ENCODE results near the gene TYK2. TPM values are rescaled to one million over a fixed set of nuclear protein-coding genes. Genes with fewer than 3 reads are reported as not detected.

TYK2 gene
- total RNA-seq, 2 experiments from 2014 or later = 277 to 290 TPM

DNA sequence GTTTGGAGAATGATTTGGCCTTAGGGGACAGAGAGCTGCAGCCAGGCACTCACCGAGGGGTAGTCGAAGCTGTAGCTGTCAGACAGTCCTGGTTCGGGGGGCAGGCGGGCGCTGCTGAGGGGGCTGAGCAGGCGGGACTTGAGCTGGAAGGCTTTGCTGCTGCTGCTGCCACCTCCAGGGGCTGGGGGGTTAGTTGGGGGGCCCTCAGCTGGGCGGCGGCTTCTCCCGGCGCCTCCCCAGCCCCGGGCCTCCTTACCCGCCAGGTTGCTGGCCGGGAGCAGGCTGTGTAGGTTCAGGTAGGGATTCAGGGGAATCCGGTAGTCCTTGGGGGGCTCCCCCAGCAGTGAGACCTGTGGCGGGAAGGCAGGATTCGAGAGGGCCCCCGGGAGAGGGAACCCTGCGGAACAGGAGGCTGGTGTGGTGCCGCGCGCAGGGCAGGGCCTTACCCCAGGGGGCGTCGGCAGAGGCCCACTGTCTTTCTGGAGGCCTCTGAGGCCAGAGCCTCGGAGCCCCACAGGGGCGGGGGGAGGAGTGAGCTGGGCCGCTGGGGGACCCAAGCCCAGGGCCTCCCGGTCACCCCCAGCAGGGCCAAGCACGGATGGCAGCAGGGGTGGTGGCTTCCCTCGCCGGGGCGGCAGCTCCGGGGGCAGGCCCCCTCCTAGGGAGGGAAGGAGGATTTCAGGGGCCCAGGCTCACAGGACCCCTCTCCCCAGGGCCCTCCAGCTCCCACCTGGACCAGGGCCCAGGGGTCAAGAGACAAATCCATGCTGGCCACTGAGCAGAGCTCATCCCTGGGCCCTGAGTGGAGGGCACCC lies 59.6 kb downstream of the TYK2 start:
- Mint-ChIP-seq H3K4me1 (peaks cover 4% of the 10 kb centered on the region), H3K27ac (no peak overlapping the region), H3K9me3 (no peaks in the 10 kb centered on the region), H3K4me3 (no peak overlapping the region), H3K27me3 (no peaks in the 10 kb centered on the region), H3K36me3 (peaks cover 15% of the 10 kb centered on the region)
- ATAC-seq (ENCODE audit: low read depth) (no peak), DNase-seq (no peak)
- POLR2A ChIA-PET = interaction anchor here (0.6 to 0.7 kb wide), 2 partner anchors 614 to 1238 kb away, joined by 3 read pairs; partner anchors contain the start of gene ELOF1

DNA sequence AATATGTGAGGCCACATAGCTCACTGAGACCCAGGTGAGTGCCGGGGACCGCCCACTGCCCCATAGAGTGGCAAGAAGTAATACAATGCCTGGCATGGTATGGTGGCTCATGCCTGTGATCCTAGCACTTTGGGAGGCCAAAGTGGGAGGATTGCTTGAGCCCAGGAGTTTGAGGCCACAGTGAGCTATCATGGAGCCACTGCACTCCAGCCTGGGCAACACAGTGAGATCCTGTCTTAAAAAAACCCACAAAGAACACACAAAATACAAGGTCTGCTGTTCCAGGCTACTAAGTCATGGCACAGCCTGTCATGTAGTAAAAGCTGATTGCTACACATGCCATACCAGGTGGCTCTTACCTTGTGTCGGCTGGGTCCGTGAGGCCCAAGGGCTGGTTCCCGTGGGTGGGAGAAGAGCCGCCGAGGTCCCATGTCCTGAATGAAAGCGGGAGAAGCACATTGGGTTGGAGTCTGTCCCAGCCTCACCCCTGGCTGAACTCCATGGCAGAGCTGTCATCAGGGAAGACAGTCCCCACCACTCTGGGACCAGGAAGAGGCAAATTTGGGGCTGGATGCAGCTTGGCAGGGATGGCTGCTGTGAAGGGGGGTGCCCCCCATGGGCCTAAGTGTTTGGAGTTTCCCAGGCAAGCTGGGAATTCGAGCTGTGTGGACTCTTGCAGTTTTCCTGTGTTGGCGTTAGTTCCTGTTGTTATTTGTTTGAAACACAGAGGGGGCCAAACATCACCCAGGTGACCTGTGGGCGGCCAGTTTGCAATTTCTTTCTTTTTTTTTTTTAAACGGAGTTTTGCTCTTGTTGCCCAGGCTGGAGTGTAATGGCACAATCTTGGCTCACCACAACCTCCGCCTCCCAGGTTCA lies 61.3 kb downstream of the TYK2 start:
- H3K9me3 Mint-ChIP-seq = no peaks in the 10 kb centered on the region
- H3K4me3 Mint-ChIP-seq = no peak overlapping the region
- no peak overlapping the region for H3K27ac Mint-ChIP-seq
- peaks cover 11% of the 10 kb centered on the region for H3K4me1 Mint-ChIP-seq
- ATAC-seq (ENCODE audit: low read depth) (no peak), DNase-seq (no peak)
- POLR2A ChIA-PET = interaction anchor here (1.1 to 1.4 kb wide), 2 partner anchors 14 to 70 kb away, joined by 3 read pairs; partner anchors contain the start of gene RAVER1
- H3K36me3 Mint-ChIP-seq = peaks cover 15% of the 10 kb centered on the region
- no peaks in the 10 kb centered on the region for H3K27me3 Mint-ChIP-seq

DNA sequence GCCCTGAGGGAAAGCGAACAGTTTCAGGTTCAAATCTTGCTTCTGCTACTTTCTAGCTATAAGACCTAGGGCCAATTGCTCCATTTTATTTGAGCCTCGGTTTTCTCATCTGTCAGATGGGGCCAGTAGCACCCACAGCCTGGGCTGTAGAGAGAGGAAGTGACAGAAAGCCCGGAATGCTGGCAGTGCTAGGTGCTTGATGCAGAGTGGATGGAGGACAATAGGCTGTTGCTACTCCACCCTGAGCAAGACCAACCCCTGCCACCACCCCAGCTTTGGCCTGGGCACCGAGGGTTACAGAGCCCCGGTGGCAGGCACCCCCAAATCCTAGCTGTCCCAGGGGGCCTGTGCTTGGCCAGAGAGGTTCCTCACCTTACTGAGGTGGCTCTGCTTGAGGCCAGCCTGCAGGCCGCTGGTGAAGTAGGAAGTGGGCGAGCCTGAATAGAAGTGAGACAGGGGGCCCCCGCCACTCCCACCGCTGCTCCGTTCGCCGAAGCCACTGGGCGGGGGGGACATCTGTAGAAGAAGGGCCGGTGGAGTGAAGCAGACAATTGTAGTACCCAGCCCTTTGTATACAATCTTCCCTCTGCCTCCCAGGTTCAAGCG lies 62.4 kb downstream of the TYK2 start:
- Mint-ChIP-seq H3K9me3 (no peaks in the 10 kb centered on the region), H3K36me3 (peaks cover 15% of the 10 kb centered on the region), H3K4me3 (no peak overlapping the region), H3K4me1 (peaks cover 11% of the 10 kb centered on the region), H3K27ac (no peak overlapping the region), H3K27me3 (no peaks in the 10 kb centered on the region)
- ATAC-seq (ENCODE audit: low read depth) (no peak), DNase-seq (no peak)
- POLR2A ChIA-PET = interaction anchor here (1.1 to 1.6 kb wide), 3 partner anchors 15 to 71 kb away, joined by 3 to 7 read pairs (median 3); partner anchors contain the start of gene RAVER1

DNA sequence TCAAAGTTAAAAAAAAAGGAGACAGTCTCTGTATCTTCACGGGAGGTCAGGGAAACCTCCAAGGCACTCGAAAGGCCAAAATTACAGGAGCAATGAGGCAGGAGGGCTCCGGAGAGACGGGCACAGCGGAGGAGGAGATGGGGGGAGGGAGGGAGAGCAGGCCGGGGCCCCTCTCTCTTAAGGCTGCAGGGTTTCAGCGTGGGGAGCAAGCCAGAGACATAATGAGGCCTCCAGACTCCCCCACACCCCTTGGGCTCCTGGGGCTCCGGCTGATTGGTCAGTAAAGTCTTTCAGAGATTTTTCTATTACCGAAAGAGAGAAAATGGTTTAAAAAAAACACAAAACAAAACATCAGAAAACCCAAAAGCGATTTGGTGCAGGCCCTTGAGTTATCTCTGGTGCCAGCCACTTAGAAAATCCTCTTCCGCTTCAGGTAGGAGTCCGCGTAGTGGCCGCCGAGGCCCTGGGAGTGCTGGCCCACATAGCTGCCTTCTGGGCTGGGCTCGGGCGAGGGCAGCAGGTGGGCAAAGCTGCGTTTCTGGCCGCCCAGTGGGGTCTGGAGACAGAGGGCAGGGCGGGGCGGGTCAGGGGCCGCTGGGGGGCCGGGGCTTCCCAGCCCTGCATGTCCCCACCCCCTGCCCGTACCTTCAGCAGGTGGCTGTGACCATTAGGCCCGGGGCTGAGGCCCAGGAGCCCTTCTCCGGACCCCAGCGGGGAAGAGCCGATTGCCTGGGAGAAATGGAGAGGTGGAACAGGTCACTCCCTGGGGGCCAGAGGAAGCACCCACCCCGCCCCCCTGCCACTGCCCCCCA lies 63.1 kb downstream of the TYK2 start:
- Mint-ChIP-seq H3K4me1 (peaks cover 11% of the 10 kb centered on the region), H3K4me3 (no peak overlapping the region), H3K36me3 (peaks cover 15% of the 10 kb centered on the region), H3K27me3 (no peaks in the 10 kb centered on the region), H3K9me3 (no peaks in the 10 kb centered on the region), H3K27ac (no peak overlapping the region)
- ATAC-seq (ENCODE audit: low read depth) = no peak
- POLR2A ChIA-PET = interaction anchor here (1.4 to 1.6 kb wide), 2 partner anchors 16 to 72 kb away, joined by 3 to 7 read pairs; partner anchors contain the start of gene RAVER1
- no peak for DNase-seq

DNA sequence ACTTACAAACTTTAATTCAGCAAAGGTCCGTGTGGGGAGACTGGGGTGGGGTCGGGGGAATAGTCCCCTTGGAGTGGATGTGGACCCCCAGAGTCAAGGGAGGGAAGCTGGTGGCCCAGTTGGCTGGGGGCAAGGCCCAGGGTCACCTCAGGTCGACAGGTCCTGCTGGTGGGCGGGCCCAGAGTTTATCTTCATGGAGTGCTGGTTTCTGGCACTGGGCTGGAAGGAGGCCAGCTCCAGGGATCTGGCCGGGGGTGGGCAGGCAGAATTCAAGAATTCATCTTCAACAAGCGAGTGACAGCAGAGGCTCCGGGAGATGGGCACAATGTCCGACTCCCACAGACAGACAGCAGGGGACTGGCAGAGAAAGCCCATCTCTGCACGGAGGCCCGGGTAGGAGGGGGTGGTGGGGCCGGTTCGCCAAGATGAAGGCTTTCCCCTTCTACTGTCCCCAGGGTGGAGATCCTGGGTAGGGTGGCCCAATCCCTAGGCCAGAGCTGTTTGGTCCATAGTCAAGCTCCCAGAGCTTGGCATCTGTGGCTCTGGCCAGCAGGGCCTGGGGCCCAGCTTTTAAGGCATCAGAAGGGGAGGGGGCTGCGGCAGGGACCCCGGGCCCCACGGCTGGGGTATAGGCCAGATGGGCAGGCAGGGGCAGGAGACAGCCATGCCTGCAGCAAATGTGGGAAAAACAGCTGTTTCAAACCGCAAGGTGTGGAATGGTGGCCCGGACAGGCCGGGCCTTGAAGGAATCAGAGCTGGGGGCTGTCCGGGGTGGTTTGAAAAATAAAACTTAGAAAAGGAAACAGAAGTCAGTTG lies 63.9 kb downstream of the TYK2 start:
- POLR2A ChIA-PET = interaction anchor here (1.6 to 2.2 kb wide), 2 partner anchors 17 to 46 kb away, joined by 7 to 8 read pairs; partner anchors contain the start of genes ICAM1 and RAVER1
- peak overlapping the region; percentile 93 for H3K4me3 Mint-ChIP-seq
- peaks cover 11% of the 10 kb centered on the region for H3K4me1 Mint-ChIP-seq
- H3K9me3 Mint-ChIP-seq = no peaks in the 10 kb centered on the region
- DNase-seq (no peak), ATAC-seq (ENCODE audit: low read depth) (no peak)
- H3K27me3 Mint-ChIP-seq = no peaks in the 10 kb centered on the region
- peaks cover 11% of the 10 kb centered on the region for H3K36me3 Mint-ChIP-seq
- H3K27ac Mint-ChIP-seq = peak overlapping the region; percentile 77

DNA sequence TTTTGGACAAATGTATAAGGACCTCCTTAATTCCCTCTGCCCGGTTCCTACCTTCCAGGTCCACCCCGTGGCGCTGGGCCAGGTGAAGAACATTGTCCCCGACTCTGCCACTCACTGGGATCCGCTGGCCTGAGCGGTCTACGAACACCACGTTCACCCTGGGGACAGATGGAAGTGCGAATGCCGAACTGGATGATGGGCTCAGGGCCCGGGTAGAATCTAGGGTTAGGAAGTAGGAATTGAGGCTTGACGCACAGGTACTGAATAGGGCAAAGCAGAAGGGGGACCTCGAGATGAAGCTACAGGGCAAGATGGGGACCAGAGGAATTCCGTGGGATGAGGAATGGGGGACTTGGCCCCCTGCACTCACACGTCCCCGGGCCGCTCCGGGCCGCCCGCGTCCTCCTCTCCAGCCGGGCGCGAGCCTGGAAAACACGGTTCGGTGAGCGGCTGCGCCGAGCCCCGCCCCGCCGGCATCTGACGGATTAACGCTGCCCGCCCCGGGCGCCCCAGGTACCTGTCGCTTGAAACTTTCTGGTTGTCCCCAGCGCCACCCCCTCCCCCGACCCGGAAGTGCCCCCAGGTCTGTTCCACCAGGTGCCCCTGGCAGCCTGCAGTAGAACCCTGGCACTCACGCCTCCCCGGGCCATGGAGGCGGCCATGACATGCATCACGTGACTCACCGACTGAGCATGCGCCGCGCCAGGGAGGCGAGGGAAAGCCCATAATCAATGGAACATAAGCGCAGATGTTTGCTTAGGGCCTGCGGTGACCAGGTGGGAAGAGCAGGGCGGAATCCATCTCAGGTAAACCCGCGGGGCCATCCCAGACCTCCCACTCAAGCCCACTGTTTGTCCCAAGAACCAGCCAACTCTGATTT lies 64.8 kb downstream of the TYK2 start, which contains the start of gene FDX2:
FDX2 (minus strand) TSS at position 681 of the 880 bp plus-strand sequence; CDS start at position 662, 19 bp downstream.
- Mint-ChIP-seq H3K4me3 (peak within 1 kb of the TSS; percentile 93), H3K9me3 (no peaks in the 10 kb centered on the region), H3K4me1 (peaks cover 11% of the 10 kb centered on the region), H3K36me3 (peaks cover 11% of the 10 kb centered on the region), H3K27me3 (no peaks in the 10 kb centered on the region), H3K27ac (peak within 1 kb of the TSS; percentile 78)
- DNase-seq = peak; percentile 91
- ATAC-seq (ENCODE audit: low read depth) = peak; percentile 86
- POLR2A ChIA-PET = interaction anchor here (0.7 to 2.2 kb wide), 3 partner anchors 18 to 380 kb away, joined by 4 to 8 read pairs (median 5); partner anchors contain the start of genes ICAM1 and RAVER1

DNA sequence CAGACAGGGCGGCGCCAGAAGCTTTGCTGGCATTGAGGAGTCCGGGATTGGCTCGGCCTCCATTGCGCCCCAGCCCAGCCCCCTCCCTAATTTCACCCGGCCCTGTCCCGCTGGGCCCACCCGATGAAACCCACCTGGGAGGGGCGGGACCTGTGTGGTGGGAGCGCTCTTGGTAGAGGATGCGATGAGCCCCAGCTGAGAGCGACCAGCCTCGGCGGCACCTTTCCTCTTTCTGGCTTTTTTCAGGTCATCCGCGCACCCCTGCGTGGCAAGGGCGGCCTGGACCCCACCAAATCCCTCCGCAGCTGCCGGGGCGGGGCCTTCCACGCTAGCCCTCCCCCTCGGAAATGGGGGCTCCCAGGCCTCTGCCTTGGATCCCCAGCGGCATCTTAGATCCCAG lies 70.9 kb downstream of the TYK2 start, which contains the start of gene ZGLP1:
ZGLP1 (minus strand) TSS at position 393 of the 400 bp plus-strand sequence.
- no peak within 1 kb of the TSS for H3K4me3 Mint-ChIP-seq
- POLR2A ChIA-PET = no interaction called here
- H3K4me1 Mint-ChIP-seq = no peaks in the 10 kb centered on the region
- no peaks in the 10 kb centered on the region for H3K27me3 Mint-ChIP-seq
- H3K27ac Mint-ChIP-seq = no peak within 1 kb of the TSS
- ATAC-seq (ENCODE audit: low read depth) (no peak), DNase-seq (no peak)
- no peaks in the 10 kb centered on the region for H3K9me3 Mint-ChIP-seq
- no peaks in the 10 kb centered on the region for H3K36me3 Mint-ChIP-seq

DNA sequence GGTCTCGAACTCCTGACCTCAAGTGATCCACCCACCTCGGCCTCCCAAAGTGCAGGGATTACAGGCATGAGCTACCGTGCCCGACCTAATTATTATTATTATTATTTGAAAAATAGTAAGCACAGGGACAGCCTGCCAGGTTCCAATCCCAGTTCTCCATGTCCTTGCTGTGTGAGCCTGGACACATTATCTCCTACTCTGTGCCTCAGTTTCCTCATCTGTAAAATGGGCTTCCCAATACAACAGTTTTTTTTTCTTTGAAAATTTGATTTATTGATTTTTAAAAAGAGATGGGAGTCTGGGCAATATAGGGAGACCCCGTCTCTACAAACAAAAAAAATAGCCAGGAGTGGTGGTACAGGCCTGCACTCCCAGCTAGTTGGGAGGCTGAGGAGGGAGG lies 74.0 kb downstream of the TYK2 start:
- POLR2A ChIA-PET = no interaction called here
- Mint-ChIP-seq H3K4me1 (no peaks in the 10 kb centered on the region), H3K9me3 (no peaks in the 10 kb centered on the region), H3K27me3 (peaks cover 3% of the 10 kb centered on the region), H3K27ac (no peak overlapping the region), H3K36me3 (no peaks in the 10 kb centered on the region), H3K4me3 (no peak overlapping the region)
- ATAC-seq (ENCODE audit: low read depth) = no peak
- DNase-seq = no peak

DNA sequence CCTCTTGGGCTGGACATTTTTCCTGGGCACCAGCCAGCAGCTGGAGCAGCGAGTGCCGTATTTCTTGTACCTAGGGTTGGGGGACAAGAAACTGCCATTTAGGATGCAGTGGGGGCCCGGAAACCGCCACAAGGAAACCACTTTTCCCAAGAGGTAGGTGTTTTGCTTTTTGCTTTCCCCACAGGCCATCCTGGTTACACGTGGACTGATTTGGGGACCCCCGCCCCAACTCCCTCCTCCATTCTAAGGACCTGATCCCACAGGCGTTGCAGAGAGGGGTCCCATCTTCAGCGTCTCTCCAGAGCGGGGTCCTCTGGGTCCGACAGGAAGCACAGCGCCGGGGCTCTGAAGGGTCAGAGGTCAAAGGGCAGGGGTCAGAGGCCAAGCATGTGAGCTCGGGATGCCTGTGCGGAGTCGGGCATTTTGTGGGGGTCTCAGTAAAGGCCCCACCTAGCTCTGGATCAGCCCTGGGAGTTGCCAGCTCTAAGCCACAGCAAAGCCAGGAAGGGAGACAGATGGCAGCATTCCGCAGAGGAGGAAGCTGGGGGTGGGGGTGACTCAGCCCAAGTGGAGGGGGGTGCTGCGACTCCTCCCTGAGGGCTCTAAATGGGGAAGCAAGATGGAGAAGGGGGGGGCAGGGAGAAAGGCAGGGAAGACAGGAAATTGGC lies 75.1 kb downstream of the TYK2 start:
- no peak for DNase-seq
- Mint-ChIP-seq H3K27ac (no peak overlapping the region), H3K36me3 (no peaks in the 10 kb centered on the region), H3K9me3 (no peaks in the 10 kb centered on the region), H3K4me3 (no peak overlapping the region), H3K27me3 (peaks cover 6% of the 10 kb centered on the region), H3K4me1 (no peaks in the 10 kb centered on the region)
- POLR2A ChIA-PET = no interaction called here
- ATAC-seq (ENCODE audit: low read depth) = no peak
